ENCODE data around the gene CDC42EP4. TPM values are rescaled to one million over a fixed set of nuclear protein-coding genes. Genes with fewer than 3 reads are reported as not detected.
A peak's percentile ranks its signal among the peaks of the same experiment; 100 is the strongest.

Gene CDC42EP4
- total RNA-seq, 4 donors from 2014 or later = 33.8 to 127 (median 97.8) TPM

DNA sequence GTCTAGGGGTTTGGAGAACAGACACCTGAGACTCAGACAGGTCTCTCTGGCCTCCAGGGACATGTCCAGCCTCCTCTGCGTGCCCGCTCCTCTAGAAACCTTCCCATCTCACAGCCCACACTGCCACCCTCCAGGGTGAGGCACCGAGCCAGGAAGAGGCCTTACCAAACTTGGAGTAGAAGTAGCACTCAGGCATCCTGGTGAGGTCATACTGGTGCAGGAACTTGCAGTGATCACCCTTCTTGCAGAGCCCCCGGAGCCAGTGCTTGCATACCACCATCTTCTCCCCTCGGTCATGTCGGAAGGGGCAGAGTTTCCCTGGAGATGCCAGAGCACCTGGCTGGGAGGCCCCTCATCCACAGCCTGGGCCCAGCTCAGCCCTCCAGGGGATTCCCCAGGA is 54.3 kb downstream of the CDC42EP4 start:
- no peak overlapping the region for H3K4me3 ChIP-seq
- H3K27me3 ChIP-seq = no peaks in the 10 kb centered on the region
- H3K27ac ChIP-seq = no peak overlapping the region
- no peaks in the 10 kb centered on the region for H3K9me3 ChIP-seq
- no peak for DNase-seq
- TF ChIP-seq POLR2A (IDR thresholded peaks at IDR 0.05) = no peak
- TF ChIP-seq, protein P1, sequence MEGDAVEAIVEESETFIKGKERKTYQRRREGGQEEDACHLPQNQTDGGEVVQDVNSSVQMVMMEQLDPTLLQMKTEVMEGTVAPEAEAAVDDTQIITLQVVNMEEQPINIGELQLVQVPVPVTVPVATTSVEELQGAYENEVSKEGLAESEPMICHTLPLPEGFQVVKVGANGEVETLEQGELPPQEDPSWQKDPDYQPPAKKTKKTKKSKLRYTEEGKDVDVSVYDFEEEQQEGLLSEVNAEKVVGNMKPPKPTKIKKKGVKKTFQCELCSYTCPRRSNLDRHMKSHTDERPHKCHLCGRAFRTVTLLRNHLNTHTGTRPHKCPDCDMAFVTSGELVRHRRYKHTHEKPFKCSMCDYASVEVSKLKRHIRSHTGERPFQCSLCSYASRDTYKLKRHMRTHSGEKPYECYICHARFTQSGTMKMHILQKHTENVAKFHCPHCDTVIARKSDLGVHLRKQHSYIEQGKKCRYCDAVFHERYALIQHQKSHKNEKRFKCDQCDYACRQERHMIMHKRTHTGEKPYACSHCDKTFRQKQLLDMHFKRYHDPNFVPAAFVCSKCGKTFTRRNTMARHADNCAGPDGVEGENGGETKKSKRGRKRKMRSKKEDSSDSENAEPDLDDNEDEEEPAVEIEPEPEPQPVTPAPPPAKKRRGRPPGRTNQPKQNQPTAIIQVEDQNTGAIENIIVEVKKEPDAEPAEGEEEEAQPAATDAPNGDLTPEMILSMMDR (IDR thresholded peaks at IDR 0.05) = no peak
- H3K36me3 ChIP-seq = no peaks in the 10 kb centered on the region
- peaks cover 0 to 11% (median 2%) of the 10 kb centered on the region in 4 donors for H3K4me1 ChIP-seq

DNA sequence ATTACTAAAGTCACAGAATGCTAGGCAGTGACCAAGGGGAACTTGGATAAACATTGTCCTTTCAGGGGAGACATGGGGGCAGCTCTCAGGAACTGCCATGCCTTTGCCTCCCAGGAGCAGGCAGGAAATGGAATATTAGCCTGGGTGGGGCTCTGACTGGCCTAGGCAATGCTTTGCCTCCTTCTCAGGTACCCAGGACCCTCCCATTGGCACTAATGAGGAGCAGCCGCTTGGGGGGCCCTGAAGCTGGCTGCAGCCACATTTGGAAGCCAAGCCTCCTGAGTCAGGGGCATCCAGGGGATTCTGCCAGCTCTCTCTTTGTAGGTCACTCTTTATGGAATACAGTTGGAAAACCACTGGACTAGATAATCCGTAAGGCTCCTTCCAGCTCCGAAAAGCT is 55.6 kb downstream of the CDC42EP4 start:
- H3K27me3 ChIP-seq = no peaks in the 10 kb centered on the region
- no peaks in the 10 kb centered on the region for H3K36me3 ChIP-seq
- no peak overlapping the region for H3K4me3 ChIP-seq
- H3K4me1 ChIP-seq = no peaks in the 10 kb centered on the region
- H3K9me3 ChIP-seq = no peaks in the 10 kb centered on the region
- no peak for DNase-seq
- TF ChIP-seq, protein P1 (IDR thresholded peaks at IDR 0.05) = no peak
- TF ChIP-seq POLR2A (IDR thresholded peaks at IDR 0.05) = no peak
- H3K27ac ChIP-seq = no peak overlapping the region

DNA sequence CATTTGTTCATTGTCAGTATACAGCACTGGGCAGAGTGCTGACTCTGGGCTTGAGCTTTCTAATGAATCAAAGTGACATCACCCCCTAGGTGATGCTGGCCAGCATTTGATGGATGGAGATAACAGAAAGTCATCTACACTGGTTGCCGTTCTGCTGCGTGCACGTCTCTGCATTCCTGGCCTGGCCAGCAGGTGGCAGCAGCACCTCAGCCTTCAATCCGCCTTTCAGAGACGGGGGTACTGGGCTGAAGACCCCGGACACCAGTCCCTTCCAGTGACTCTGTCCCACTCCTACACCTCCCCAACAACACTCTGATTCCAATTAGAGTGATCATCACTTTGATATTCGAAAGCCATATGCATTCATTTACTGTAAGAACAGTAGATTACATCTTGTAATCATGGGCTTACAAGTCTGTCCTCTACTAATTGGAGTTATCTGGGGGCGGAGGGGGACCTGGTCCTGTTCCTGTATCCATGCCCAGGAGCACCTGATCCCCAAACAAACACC is 56.1 kb downstream of the CDC42EP4 start:
- Histone ChIP-seq H3K36me3 (no peaks in the 10 kb centered on the region), H3K27ac (no peak overlapping the region), H3K9me3 (no peaks in the 10 kb centered on the region), H3K4me3 (no peak overlapping the region), H3K27me3 (no peaks in the 10 kb centered on the region), H3K4me1 (no peaks in the 10 kb centered on the region)
- peak; percentile 32 to 78 (median 75) for DNase-seq
- TF ChIP-seq, protein P1 (IDR thresholded peaks at IDR 0.05) = peak; percentile 82 to 98 (median 96)
- peak in 1 of 2 donors; percentile 26 for TF ChIP-seq POLR2A (IDR thresholded peaks at IDR 0.05)

DNA sequence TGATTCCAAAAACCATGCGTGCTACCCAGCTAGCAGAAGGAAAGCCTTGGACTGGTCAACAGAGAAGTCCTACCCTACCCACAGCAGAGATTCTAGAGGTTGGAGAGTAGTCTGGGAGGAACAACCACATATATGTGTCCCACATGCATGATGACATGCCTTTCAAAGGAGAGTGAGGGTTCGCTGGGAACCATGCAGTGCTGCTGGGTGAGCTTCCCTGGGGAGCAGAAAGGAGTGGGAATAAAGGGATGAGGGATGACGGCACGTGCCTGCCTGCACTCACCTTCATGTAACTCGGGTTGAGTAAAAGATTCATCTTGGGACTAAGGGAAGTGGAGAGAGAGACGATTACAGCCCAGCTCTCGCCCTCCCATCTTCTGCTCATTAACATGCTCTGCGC is 59.9 kb downstream of the CDC42EP4 start:
- Histone ChIP-seq H3K4me3 (no peak overlapping the region), H3K27me3 (no peaks in the 10 kb centered on the region), H3K4me1 (no peaks in the 10 kb centered on the region), H3K36me3 (peaks cover 0 to 7% (median 0%) of the 10 kb centered on the region in 3 donors), H3K9me3 (no peaks in the 10 kb centered on the region), H3K27ac (no peak overlapping the region)
- no peak for DNase-seq
- TF ChIP-seq, protein P1 (IDR thresholded peaks at IDR 0.05) = no peak
- TF ChIP-seq POLR2A (IDR thresholded peaks at IDR 0.05) = no peak

DNA sequence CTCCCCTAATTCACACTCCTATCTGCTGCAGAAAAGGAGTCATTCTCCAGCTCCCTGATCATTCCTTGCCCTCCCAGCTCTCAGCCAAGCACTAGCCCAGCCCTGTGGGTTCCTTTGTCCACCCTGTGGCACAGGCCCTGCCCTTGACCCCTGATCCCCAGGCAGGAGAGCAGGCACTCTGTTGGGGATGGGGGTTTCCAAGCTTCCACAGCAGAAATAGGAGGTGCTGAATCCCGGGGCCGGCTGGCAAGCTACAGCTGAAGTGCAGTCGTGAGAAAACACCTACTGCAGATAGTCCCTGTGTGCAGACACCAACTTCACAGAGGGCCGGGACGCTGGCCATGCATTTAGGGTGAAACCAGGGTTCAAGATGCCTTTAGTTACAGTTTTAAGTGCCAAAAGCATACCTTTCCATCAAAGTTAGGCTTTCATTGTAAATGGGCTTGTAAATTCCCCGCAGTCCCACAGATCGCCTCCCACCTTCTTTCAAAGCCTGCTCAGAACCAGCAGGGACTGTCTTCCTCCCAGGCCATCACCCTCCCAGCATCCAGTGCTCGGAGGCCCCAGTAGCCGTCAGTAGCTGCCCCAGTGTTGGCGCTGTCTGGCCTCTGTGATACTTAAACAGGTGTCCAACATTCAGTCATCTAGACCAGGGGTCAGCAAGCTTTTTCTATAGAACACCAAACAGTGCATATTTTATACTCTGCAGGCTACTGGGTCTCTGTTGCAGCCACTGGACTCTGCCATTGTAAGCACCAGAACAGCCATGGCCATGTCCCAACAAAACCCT is 60.8 kb downstream of the CDC42EP4 start:
- Histone ChIP-seq H3K36me3 (peaks cover 0 to 11% (median 0%) of the 10 kb centered on the region in 3 donors), H3K4me3 (no peak overlapping the region), H3K27me3 (no peaks in the 10 kb centered on the region), H3K9me3 (no peaks in the 10 kb centered on the region), H3K27ac (no peak overlapping the region), H3K4me1 (no peaks in the 10 kb centered on the region)
- TF ChIP-seq, protein P1 (IDR thresholded peaks at IDR 0.05) = no peak
- TF ChIP-seq POLR2A (IDR thresholded peaks at IDR 0.05) = no peak
- DNase-seq = peak in 1 of 3 donors; percentile 40
